H1 (cell line): ENCODE results near the gene CAGE1. TPM values are rescaled to one million over a fixed set of nuclear protein-coding genes. Genes with fewer than 3 reads are reported as not detected.
A peak's percentile ranks its signal among the peaks of the same experiment; 100 is the strongest.

Source experiments
- BCL11A ChIP-seq, 2 experiments: IDR thresholded peaks; one replicate each; pipeline ENCODE4 v1.6.1; 2011; ENCODE audit warnings: low read depth in 2 of 2, low read length in 2 of 2, mild to moderate bottlenecking in 2 of 2
- CEBPB ChIP-seq: IDR thresholded peaks from 2 replicates; pipeline ENCODE4 v1.6.1; 2012; ENCODE audit warnings: low read depth, low read length
- CREB1 ChIP-seq: IDR thresholded peaks from 2 replicates; pipeline ENCODE4 v1.6.1; 2012; ENCODE audit warnings: inconsistent platforms
- EP300 ChIP-seq, 2 experiments: IDR thresholded peaks; 1 replicate in 1 of 2; 2 replicates in 1 of 2; pipeline ENCODE4 v1.6.1; 2011 to 2012; ENCODE audit warnings: low read depth in 2 of 2, low read length in 2 of 2, mild to moderate bottlenecking in 2 of 2, borderline replicate concordance in 1 of 2, inconsistent platforms in 1 of 2, moderate library complexity in 1 of 2
- GABPA ChIP-seq: IDR thresholded peaks from 2 replicates; pipeline ENCODE4 v1.6.1; 2011; ENCODE audit warnings: mild to moderate bottlenecking, low read length, moderate library complexity, borderline replicate concordance; ENCODE audit not compliant: insufficient read depth
- HDAC2 ChIP-seq, 2 experiments: fragments of 300-600 bp in 1 of 2; sonication (generic) in 1 of 2; IDR thresholded peaks; 2 replicates each; pipeline ENCODE4 v1.6.1; 2011 to 2012; ENCODE audit warnings: low read depth in 2 of 2, low read length in 2 of 2, mild to moderate bottlenecking in 2 of 2, moderate library complexity in 2 of 2, borderline replicate concordance in 1 of 2, inconsistent platforms in 1 of 2
- JUN ChIP-seq: IDR thresholded peaks from 2 replicates; pipeline ENCODE4 v1.6.1; 2011; ENCODE audit warnings: low read depth, mild to moderate bottlenecking, improper control_type of control experiment, low read length
- KDM4A ChIP-seq: IDR thresholded peaks from one replicate; pipeline ENCODE4 v1.7.1; 2012; ENCODE audit warnings: low read depth, mild to moderate bottlenecking, moderate library complexity, low read length, inconsistent platforms; ENCODE audit not compliant: severe bottlenecking
- KDM5A ChIP-seq: fragments of 200-600 bp; IDR thresholded peaks from 2 replicates; pipeline ENCODE4 v1.7.1; 2012; ENCODE audit warnings: mild to moderate bottlenecking, low read length, inconsistent platforms, mixed read lengths
- POU5F1 ChIP-seq: IDR thresholded peaks from 2 replicates; pipeline ENCODE4 v1.6.1; 2011; ENCODE audit warnings: low read depth, mild to moderate bottlenecking, low read length, moderate library complexity
- RNF2 ChIP-seq: fragments of 200-900, 300-1000 bp; sonication (generic); IDR thresholded peaks from 2 replicates; pipeline ENCODE4 v1.7.1; 2016; ENCODE audit warnings: borderline replicate concordance, low read depth, mild to moderate bottlenecking, antibody characterized with exemption, low read length; ENCODE audit not compliant: poor library complexity, severe bottlenecking; ENCODE audit errors: missing control alignments
- SP2 ChIP-seq: IDR thresholded peaks from 2 replicates; pipeline ENCODE4 v1.6.1; 2012; ENCODE audit warnings: mild to moderate bottlenecking, low read length, inconsistent platforms
- SRF ChIP-seq: IDR thresholded peaks from 2 replicates; pipeline ENCODE4 v1.6.1; 2011; ENCODE audit warnings: mild to moderate bottlenecking, low read depth, low read length, moderate library complexity
- ZNF274 ChIP-seq: IDR thresholded peaks from 2 replicates; pipeline ENCODE4 v1.7.0; 2012; ENCODE audit warnings: low read length, borderline replicate concordance; ENCODE audit errors: extremely low read depth
- polyA plus RNA-seq, 7 experiments: library from polyadenylated mRNA; depleted of rRNA in 3 of 7; stranded (reverse) in 5 of 7; unstranded in 2 of 7; fragments of >200 nt in 5 of 7; fragments of 200-250 nt in 2 of 7; gene quantifications; 1 replicate in 5 of 7; 2 replicates in 1 of 7; 4 replicates in 1 of 7; pipeline versions ENCODE4 v1.2.1 to v1.2.3, GENCODE V29; 2011 to 2013; ENCODE audit warnings: missing spikeins in 2 of 7, mixed read lengths in 2 of 7
- total RNA-seq: library from RNA; stranded (reverse); fragmentation: NEBNext Ultra II Directional; extraction: Animal tissue kit (Norgen Biotek cat#: 25700); gene quantifications from 2 replicates; pipeline ENCODE4 v1.2.1, GENCODE V29; 2021
- TF ChIP-seq, protein P1 (sequence below): IDR thresholded peaks from 2 replicates; pipeline ENCODE4 v1.6.1; 2011; ENCODE audit warnings: low read length, improper control_type of control experiment
- TF ChIP-seq, protein P2 (sequence below): IDR thresholded peaks from 2 replicates; pipeline ENCODE4 v1.6.1; 2011; ENCODE audit warnings: low read depth, mild to moderate bottlenecking, low read length; ENCODE audit not compliant: insufficient read depth
- TF ChIP-seq, protein P3 (sequence below): IDR thresholded peaks from 2 replicates; pipeline ENCODE4 v1.6.1; 2012; ENCODE audit warnings: inconsistent platforms
- TF ChIP-seq, protein P4 (sequence below), 3 experiments: IDR thresholded peaks; 1 replicate in 2 of 3; 2 replicates in 1 of 3; pipeline versions ENCODE4 v1.5.1 to v1.6.1; 2011; ENCODE audit warnings: low read length in 3 of 3, mild to moderate bottlenecking in 3 of 3, inconsistent platforms in 2 of 3, low read depth in 1 of 3, moderate library complexity in 1 of 3; ENCODE audit not compliant: insufficient read depth in 1 of 3; ENCODE audit errors: control extremely low read depth in 1 of 3

CAGE1 gene
- total and polyA plus RNA-seq, 2 of the 8 experiments (the other 6 are each of a cell fraction or from before 2014, with no cell fraction given) = 0.09 TPM; not detected in 1

DNA sequence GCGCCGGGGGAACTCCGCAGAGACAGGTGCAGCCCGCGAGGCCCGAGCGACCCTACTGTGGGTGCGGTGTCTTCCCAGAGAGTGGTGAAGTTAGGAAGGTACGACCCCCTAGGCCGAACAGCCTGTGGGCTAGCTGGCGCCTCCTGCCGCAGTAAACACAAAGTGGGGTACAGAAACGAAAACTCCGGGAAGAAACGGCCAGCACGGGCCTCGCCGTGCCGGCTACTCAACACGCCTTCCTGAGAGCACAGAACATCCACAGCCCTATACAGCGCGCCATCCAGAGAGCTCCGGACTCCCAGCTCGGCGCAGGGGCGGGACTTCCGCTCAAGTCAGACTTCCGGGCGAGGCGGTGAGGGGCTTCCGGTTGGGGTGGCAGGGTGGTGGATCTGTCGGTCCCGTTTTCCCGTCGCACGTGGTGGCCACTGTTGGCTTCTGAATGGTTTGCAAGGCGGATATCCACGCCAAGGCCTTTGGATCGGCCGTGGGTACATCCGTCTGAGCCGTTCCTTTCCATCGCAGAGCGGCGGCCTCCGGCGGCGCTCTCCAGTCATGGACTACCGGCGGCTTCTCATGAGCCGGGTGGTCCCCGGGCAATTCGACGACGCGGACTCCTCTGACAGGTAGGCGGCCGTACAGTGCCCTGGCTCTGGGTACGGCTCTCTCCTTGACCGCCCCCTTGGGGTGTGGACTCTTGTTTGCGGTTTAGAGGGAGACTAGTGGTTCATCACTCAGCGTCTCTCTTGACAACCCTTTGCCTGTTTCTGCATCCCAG lies at the start of gene CAGE1, which contains the start of gene RIOK1 (continued):
- TF ChIP-seq, protein P1, sequence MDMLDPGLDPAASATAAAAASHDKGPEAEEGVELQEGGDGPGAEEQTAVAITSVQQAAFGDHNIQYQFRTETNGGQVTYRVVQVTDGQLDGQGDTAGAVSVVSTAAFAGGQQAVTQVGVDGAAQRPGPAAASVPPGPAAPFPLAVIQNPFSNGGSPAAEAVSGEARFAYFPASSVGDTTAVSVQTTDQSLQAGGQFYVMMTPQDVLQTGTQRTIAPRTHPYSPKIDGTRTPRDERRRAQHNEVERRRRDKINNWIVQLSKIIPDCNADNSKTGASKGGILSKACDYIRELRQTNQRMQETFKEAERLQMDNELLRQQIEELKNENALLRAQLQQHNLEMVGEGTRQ = no peak
- TF ChIP-seq BCL11A (IDR thresholded peaks at IDR 0.05; ENCODE audit: low read depth in 2 of 2, low read length in 2 of 2) (no peak), KDM5A (no peak), CREB1 (no peak; the same call in 1 of the 2 replicates), JUN (no peak), HDAC2 (IDR thresholded peaks at IDR 0.05; ENCODE audit: borderline replicate concordance in 1 of 2, low read depth in 2 of 2, low read length in 2 of 2) (peak; percentile 25 to 94; a peak in 2 of 4 replicates), GABPA (peak; percentile 97), KDM4A (peak; percentile 69), RNF2 (no peak), CEBPB (no peak), ZNF274 (no peak), SP2 (no peak; the same call in 1 of the 2 replicates), EP300 (IDR thresholded peaks at IDR 0.05; ENCODE audit: borderline replicate concordance in 1 of 2, low read depth in 2 of 2, low read length in 2 of 2) (no peak), POU5F1 (no peak), SRF (no peak)
- TF ChIP-seq, protein P2, sequence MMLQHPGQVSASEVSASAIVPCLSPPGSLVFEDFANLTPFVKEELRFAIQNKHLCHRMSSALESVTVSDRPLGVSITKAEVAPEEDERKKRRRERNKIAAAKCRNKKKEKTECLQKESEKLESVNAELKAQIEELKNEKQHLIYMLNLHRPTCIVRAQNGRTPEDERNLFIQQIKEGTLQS = no peak
- TF ChIP-seq, protein P3, sequence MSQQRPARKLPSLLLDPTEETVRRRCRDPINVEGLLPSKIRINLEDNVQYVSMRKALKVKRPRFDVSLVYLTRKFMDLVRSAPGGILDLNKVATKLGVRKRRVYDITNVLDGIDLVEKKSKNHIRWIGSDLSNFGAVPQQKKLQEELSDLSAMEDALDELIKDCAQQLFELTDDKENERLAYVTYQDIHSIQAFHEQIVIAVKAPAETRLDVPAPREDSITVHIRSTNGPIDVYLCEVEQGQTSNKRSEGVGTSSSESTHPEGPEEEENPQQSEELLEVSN = peak; percentile 65; the same call in 1 of the 2 replicates
- TF ChIP-seq, protein P4, sequence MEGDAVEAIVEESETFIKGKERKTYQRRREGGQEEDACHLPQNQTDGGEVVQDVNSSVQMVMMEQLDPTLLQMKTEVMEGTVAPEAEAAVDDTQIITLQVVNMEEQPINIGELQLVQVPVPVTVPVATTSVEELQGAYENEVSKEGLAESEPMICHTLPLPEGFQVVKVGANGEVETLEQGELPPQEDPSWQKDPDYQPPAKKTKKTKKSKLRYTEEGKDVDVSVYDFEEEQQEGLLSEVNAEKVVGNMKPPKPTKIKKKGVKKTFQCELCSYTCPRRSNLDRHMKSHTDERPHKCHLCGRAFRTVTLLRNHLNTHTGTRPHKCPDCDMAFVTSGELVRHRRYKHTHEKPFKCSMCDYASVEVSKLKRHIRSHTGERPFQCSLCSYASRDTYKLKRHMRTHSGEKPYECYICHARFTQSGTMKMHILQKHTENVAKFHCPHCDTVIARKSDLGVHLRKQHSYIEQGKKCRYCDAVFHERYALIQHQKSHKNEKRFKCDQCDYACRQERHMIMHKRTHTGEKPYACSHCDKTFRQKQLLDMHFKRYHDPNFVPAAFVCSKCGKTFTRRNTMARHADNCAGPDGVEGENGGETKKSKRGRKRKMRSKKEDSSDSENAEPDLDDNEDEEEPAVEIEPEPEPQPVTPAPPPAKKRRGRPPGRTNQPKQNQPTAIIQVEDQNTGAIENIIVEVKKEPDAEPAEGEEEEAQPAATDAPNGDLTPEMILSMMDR (IDR thresholded peaks at IDR 0.05; ENCODE audit: control extremely low read depth in 1 of 3, insufficient read depth in 1 of 3, low read depth in 1 of 3, low read length in 3 of 3) = peak; percentile 18 to 40 (median 32); a peak in 3 of 4 replicates
